Liver (tissue), 10 donors: ENCODE results near the gene AHR. TPM values are rescaled to one million over a fixed set of nuclear protein-coding genes. Genes with fewer than 3 reads are reported as not detected.
"Not testable (repeated sequence)": the region's sequence is repeated elsewhere in the genome, so short reads cannot be mapped to it uniquely, and the experiment has no call there.

Experiments
- DNase-seq: peaks from one replicate; pipeline ENCODE4 v3.0.0-alpha.2; 2017; ENCODE audit warnings: low spot score
- H3K27ac ChIP-seq, 2 donors: one replicate each; pipeline ENCODE4 v1.7.0; 2013; ENCODE audit warnings: inconsistent platforms in 2 of 2, low read length in 2 of 2, control low read depth in 1 of 2, low read depth in 1 of 2, mild to moderate bottlenecking in 1 of 2
- H3K27me3 ChIP-seq, 4 donors: one replicate each; pipeline versions ENCODE4 v1.6.1 to v1.7.0; 2013; ENCODE audit warnings: low read length in 3 of 4, inconsistent platforms in 1 of 4, mild to moderate bottlenecking in 1 of 4, moderate library complexity in 1 of 4; ENCODE audit not compliant: control insufficient read depth in 4 of 4, insufficient read depth in 4 of 4
- H3K36me3 ChIP-seq, 4 donors: one replicate each; pipeline versions ENCODE4 v1.6.1 to v1.7.0; 2013; ENCODE audit warnings: low read length in 3 of 4, mild to moderate bottlenecking in 3 of 4, low read depth in 1 of 4, moderate library complexity in 1 of 4; ENCODE audit not compliant: control insufficient read depth in 4 of 4, insufficient read depth in 3 of 4
- H3K4me1 ChIP-seq, 4 donors: one replicate each; pipeline versions ENCODE4 v1.6.1 to v1.7.0; 2013; ENCODE audit warnings: low read length in 3 of 4, mild to moderate bottlenecking in 3 of 4, moderate library complexity in 1 of 4; ENCODE audit not compliant: control insufficient read depth in 4 of 4, insufficient read depth in 4 of 4
- H3K4me3 ChIP-seq, 3 donors: one replicate each; pipeline versions ENCODE4 v1.6.1 to v1.7.0; 2013; ENCODE audit warnings: low read length in 3 of 3, control low read depth in 1 of 3, low read depth in 1 of 3, mild to moderate bottlenecking in 1 of 3
- H3K9ac ChIP-seq, 2 donors: one replicate each; pipeline ENCODE4 v1.7.0; 2013; ENCODE audit warnings: low read length in 2 of 2, mild to moderate bottlenecking in 2 of 2, moderate library complexity in 2 of 2, control low read depth in 1 of 2, low read depth in 1 of 2
- H3K9me3 ChIP-seq, 4 donors: one replicate each; pipeline versions ENCODE4 v1.6.1 to v1.7.0; 2013; ENCODE audit warnings: low read length in 3 of 4; ENCODE audit not compliant: control insufficient read depth in 4 of 4
- FOXA1 ChIP-seq: IDR thresholded peaks from 2 replicates; pipeline ENCODE4 v1.6.1; 2016; ENCODE audit warnings: antibody characterized with exemption
- FOXA2 ChIP-seq: IDR thresholded peaks from 2 replicates; pipeline ENCODE4 v1.6.1; 2016; ENCODE audit warnings: antibody characterized with exemption
- GABPA ChIP-seq, 2 donors: IDR thresholded peaks in 1 of 2; conservative IDR thresholded peaks in 1 of 2; 2 replicates each; pipeline ENCODE4 v1.6.1; 2016; ENCODE audit warnings: antibody characterized with exemption in 2 of 2, mild to moderate bottlenecking in 1 of 2, moderate library complexity in 1 of 2
- HNF4A ChIP-seq, 2 donors: conservative IDR thresholded peaks; 2 replicates each; pipeline ENCODE4 v1.6.1; 2016; ENCODE audit warnings: antibody characterized with exemption in 2 of 2, mild to moderate bottlenecking in 2 of 2
- NR2F2 ChIP-seq: IDR thresholded peaks from 2 replicates; pipeline ENCODE4 v1.6.1; 2016; ENCODE audit warnings: antibody characterized with exemption
- RAD21 ChIP-seq, 2 donors: IDR thresholded peaks; 2 replicates each; pipeline ENCODE4 v1.6.1; 2016; ENCODE audit warnings: antibody characterized with exemption in 2 of 2, mild to moderate bottlenecking in 2 of 2
- SP1 ChIP-seq: IDR thresholded peaks from 2 replicates; pipeline ENCODE4 v1.6.1; 2018; ENCODE audit warnings: antibody characterized with exemption, mild to moderate bottlenecking
- TAF1 ChIP-seq: conservative IDR thresholded peaks from 2 replicates; pipeline ENCODE4 v1.6.1; 2016; ENCODE audit warnings: antibody characterized with exemption, mild to moderate bottlenecking
- YY1 ChIP-seq: IDR thresholded peaks from 2 replicates; pipeline ENCODE4 v1.6.1; 2016; ENCODE audit warnings: antibody characterized with exemption, mild to moderate bottlenecking
- WGBS: extraction: QIAGEN DNeasy Blood & Tissue Kit; methylation state at CpG from one replicate; pipeline ENCODE4 v1.1.7; 2013; 5-methylcytosine and 5-hydroxymethylcytosine counted together
- polyA plus RNA-seq, 2 donors: library from polyadenylated mRNA; stranded (reverse) in 1 of 2; unstranded in 1 of 2; fragments of 200-250 nt in 1 of 2; fragments of >200 nt in 1 of 2; fragmentation: Nextera tagmentation in 1 of 2; extraction: Ambion mirVana in 1 of 2; gene quantifications; one replicate each; pipeline versions ENCODE4 v1.2.1 to v1.2.3, GENCODE V29; 2013 to 2015
- small RNA-seq: library from RNA; depleted of rRNA; stranded (forward); fragments of <200 nt; gene quantifications from one replicate; pipeline ENCODE3, GENCODE V24; 2014
- total RNA-seq, 2 donors: library from RNA; depleted of rRNA; stranded (reverse); fragments of >200 nt; gene quantifications; one replicate each; pipeline ENCODE4 v1.2.3, GENCODE V29; 2014
- TF ChIP-seq, protein P1 (sequence below): IDR thresholded peaks from 2 replicates; pipeline ENCODE4 v1.6.1; 2016; ENCODE audit warnings: antibody characterized with exemption, mild to moderate bottlenecking
- TF ChIP-seq, protein P2 (sequence below): IDR thresholded peaks from 2 replicates; pipeline ENCODE4 v1.6.1; 2016; ENCODE audit warnings: antibody characterized with exemption
- donor health status: healthy.
- donor health status: healthy.
- donor health status: healthy.
- donor health status: healthy.
- donor health status: healthy.

AHR gene
- total and polyA plus RNA-seq, 4 donors, result 9.9 to 61.2 (median 20.1) TPM

DNA sequence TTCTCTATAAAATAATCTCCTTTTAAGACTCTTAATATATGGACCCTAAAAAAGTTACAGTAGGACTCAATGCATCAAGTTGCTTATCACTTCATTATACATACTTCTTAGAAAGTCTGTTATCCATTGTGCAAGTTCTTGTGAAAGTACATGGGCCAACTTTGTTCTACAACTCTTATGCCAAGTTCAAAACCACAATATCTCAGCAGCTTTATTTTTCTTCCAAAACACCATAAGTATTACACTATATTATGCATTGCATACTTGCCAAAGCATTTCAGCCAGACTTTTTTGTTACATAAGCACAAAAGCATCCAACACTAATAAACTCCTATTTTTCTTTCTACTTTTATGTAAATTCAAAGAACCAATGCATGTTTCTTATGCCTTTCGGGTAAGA, 94.4 kb downstream of the AHR start (continued):
- TF ChIP-seq, protein P1, sequence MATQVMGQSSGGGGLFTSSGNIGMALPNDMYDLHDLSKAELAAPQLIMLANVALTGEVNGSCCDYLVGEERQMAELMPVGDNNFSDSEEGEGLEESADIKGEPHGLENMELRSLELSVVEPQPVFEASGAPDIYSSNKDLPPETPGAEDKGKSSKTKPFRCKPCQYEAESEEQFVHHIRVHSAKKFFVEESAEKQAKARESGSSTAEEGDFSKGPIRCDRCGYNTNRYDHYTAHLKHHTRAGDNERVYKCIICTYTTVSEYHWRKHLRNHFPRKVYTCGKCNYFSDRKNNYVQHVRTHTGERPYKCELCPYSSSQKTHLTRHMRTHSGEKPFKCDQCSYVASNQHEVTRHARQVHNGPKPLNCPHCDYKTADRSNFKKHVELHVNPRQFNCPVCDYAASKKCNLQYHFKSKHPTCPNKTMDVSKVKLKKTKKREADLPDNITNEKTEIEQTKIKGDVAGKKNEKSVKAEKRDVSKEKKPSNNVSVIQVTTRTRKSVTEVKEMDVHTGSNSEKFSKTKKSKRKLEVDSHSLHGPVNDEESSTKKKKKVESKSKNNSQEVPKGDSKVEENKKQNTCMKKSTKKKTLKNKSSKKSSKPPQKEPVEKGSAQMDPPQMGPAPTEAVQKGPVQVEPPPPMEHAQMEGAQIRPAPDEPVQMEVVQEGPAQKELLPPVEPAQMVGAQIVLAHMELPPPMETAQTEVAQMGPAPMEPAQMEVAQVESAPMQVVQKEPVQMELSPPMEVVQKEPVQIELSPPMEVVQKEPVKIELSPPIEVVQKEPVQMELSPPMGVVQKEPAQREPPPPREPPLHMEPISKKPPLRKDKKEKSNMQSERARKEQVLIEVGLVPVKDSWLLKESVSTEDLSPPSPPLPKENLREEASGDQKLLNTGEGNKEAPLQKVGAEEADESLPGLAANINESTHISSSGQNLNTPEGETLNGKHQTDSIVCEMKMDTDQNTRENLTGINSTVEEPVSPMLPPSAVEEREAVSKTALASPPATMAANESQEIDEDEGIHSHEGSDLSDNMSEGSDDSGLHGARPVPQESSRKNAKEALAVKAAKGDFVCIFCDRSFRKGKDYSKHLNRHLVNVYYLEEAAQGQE, result no peak
- TF ChIP-seq, protein P2, sequence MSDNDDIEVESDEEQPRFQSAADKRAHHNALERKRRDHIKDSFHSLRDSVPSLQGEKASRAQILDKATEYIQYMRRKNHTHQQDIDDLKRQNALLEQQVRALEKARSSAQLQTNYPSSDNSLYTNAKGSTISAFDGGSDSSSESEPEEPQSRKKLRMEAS, result no peak
- TF ChIP-seq FOXA2, result no peak
- TF ChIP-seq GABPA (IDR thresholded peaks at IDR 0.05 in 1 of 2, conservative IDR thresholded peaks at IDR 0.05 in 1 of 2), result no peak
- no peak for TF ChIP-seq HNF4A (conservative IDR thresholded peaks at IDR 0.05)
- no peak for TF ChIP-seq SP1
- no peak for TF ChIP-seq NR2F2
- TF ChIP-seq YY1, result no peak
- TF ChIP-seq RAD21 (IDR thresholded peaks at IDR 0.05), result no peak
- TF ChIP-seq TAF1, result no peak
- no peak for TF ChIP-seq FOXA1

DNA sequence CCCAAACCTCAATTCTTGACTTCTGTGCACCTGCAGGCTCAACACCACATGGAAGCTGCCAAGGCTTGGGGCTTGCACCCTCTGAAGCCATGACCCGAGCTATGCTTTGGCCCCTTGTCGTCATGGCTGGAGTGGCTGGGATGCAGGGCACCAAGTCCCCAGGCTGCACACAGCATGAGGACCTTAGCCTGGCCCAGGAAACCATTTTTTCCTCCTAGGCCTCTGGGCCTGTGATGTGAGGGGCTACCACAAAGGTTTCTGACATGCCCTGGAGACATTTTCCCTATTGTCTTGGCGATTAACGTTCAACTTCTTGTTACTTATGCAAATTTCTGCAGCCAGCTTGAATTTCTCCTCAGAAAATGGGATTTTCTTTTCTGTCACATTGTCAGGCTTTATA, 96.1 kb downstream of the AHR start:
- not testable (repeated sequence) for H3K9ac ChIP-seq, H3K36me3 ChIP-seq, H3K9me3 ChIP-seq, H3K4me3 ChIP-seq, DNase-seq, H3K27ac ChIP-seq, H3K4me1 ChIP-seq, H3K27me3 ChIP-seq
- WGBS, result 85% methylated on average over 4 of the region's 4 CpGs

Small RNAs within 50 kb of the gene (small RNA-seq; reads per million reads assigned to genes)
- not detected for gene RF00092
